Ishikawa (cell line): ENCODE data around the gene HOXD13.

ENCODE experiments used
- CEBPB ChIP-seq: IDR thresholded peaks from 2 replicates; pipeline ENCODE4 v1.6.1; 2012
- EP300 ChIP-seq: IDR thresholded peaks from 2 replicates; pipeline ENCODE4 v1.6.1; 2012; ENCODE audit warnings: borderline replicate concordance
- NFIC ChIP-seq: IDR thresholded peaks from 2 replicates; pipeline ENCODE4 v1.6.1; 2012
- REST ChIP-seq: IDR thresholded peaks from 2 replicates; pipeline ENCODE4 v1.6.1; 2012; ENCODE audit warnings: low read depth, mild to moderate bottlenecking

GRCh38 chr2:176094349-176094748 lies 1.8 kb downstream of the HOXD13 start:
- TF ChIP-seq EP300 (no peak), REST (no peak), CEBPB (no peak), NFIC (no peak)
